Osteocyte (in vitro differentiated cells): Measurements from ENCODE around the gene PDE11A. TPM values are rescaled to one million over a fixed set of nuclear protein-coding genes. Genes with fewer than 3 reads are reported as not detected.

Source experiments
- DNase-seq: peaks from one replicate; pipeline ENCODE4 v3.0.0; 2021; ENCODE audit warnings: mixed read lengths; ENCODE audit not compliant: unreplicated experiment; ENCODE audit errors: extremely low spot score
- H3K27ac Mint-ChIP-seq: one replicate; pipeline ENCODE4 v1.8.0; 2021; ENCODE audit warnings: mild to moderate bottlenecking, mixed read lengths; ENCODE audit not compliant: unreplicated experiment
- H3K27me3 Mint-ChIP-seq: one replicate; pipeline ENCODE4 v1.8.0; 2021; ENCODE audit warnings: mixed read lengths; ENCODE audit not compliant: unreplicated experiment
- H3K36me3 Mint-ChIP-seq: one replicate; pipeline ENCODE4 v1.8.0; 2021; ENCODE audit warnings: mixed read lengths; ENCODE audit not compliant: unreplicated experiment
- H3K4me1 Mint-ChIP-seq: one replicate; pipeline ENCODE4 v1.8.0; 2021; ENCODE audit warnings: mixed read lengths; ENCODE audit not compliant: unreplicated experiment
- H3K4me3 Mint-ChIP-seq: one replicate; pipeline ENCODE4 v1.8.0; 2021; ENCODE audit warnings: mild to moderate bottlenecking, moderate library complexity, mixed read lengths; ENCODE audit not compliant: unreplicated experiment
- H3K9me3 Mint-ChIP-seq: one replicate; pipeline ENCODE4 v1.8.0; 2021; ENCODE audit warnings: mixed read lengths; ENCODE audit not compliant: unreplicated experiment
- CTCF ChIP-seq: fragments of 200-600 bp; sonication (generic); IDR thresholded peaks from 2 replicates; pipeline ENCODE4 v1.5.0; 2021; ENCODE audit warnings: antibody characterized with exemption, mild to moderate bottlenecking, moderate library complexity
- total RNA-seq: library from RNA; stranded (reverse); gene quantifications from 2 replicates; pipeline ENCODE4 v1.2.1, GENCODE V29; 2021

Gene PDE11A
- total RNA-seq, 1 donor from 2014 or later = 0.05 TPM

- Mint-ChIP-seq H3K27ac (no peak overlapping the region), H3K9me3 (no peaks in the 10 kb centered on the region), H3K36me3 (no peaks in the 10 kb centered on the region), H3K4me3 (no peak overlapping the region), H3K27me3 (no peaks in the 10 kb centered on the region), H3K4me1 (no peaks in the 10 kb centered on the region)
- DNase-seq = no peak
- no peak for TF ChIP-seq CTCF
Observed at GRCh38 chr2:177929662-177930522, 142.7 kb downstream of the PDE11A start.

- no peak overlapping the region for H3K27ac Mint-ChIP-seq
- DNase-seq = no peak
- no peaks in the 10 kb centered on the region for H3K4me1 Mint-ChIP-seq
- H3K27me3 Mint-ChIP-seq = no peaks in the 10 kb centered on the region
- TF ChIP-seq CTCF = no peak
- H3K36me3 Mint-ChIP-seq = no peaks in the 10 kb centered on the region
- no peak overlapping the region for H3K4me3 Mint-ChIP-seq
- no peaks in the 10 kb centered on the region for H3K9me3 Mint-ChIP-seq
Observed at GRCh38 chr2:177923323-177923722, 149.3 kb downstream of the PDE11A start.

- no peaks in the 10 kb centered on the region for H3K36me3 Mint-ChIP-seq
- no peaks in the 10 kb centered on the region for H3K27me3 Mint-ChIP-seq
- no peaks in the 10 kb centered on the region for H3K4me1 Mint-ChIP-seq
- no peak for DNase-seq
- H3K4me3 Mint-ChIP-seq = no peak overlapping the region
- no peak overlapping the region for H3K27ac Mint-ChIP-seq
- no peak for TF ChIP-seq CTCF
- no peaks in the 10 kb centered on the region for H3K9me3 Mint-ChIP-seq
Observed at GRCh38 chr2:177921726-177922125, 150.9 kb downstream of the PDE11A start.

- Mint-ChIP-seq H3K27ac (no peak overlapping the region), H3K4me3 (no peak overlapping the region), H3K9me3 (no peaks in the 10 kb centered on the region), H3K36me3 (no peaks in the 10 kb centered on the region), H3K4me1 (no peaks in the 10 kb centered on the region), H3K27me3 (no peaks in the 10 kb centered on the region)
- DNase-seq = no peak
- no peak for TF ChIP-seq CTCF
Observed at GRCh38 chr2:177917169-177917568, 155.4 kb downstream of the PDE11A start.

GRCh38 chr2:177916342-177916741, 156.2 kb downstream of the PDE11A start:
- DNase-seq = no peak
- Mint-ChIP-seq H3K4me3 (no peak overlapping the region), H3K27me3 (no peaks in the 10 kb centered on the region), H3K36me3 (no peaks in the 10 kb centered on the region), H3K27ac (no peak overlapping the region), H3K4me1 (no peaks in the 10 kb centered on the region), H3K9me3 (no peaks in the 10 kb centered on the region)
- TF ChIP-seq CTCF = no peak
